GM21367 (cell line): ENCODE data around the gene BABAM2.

ENCODE experiments used
- ATAC-seq: cut with Tn5 transposase; IDR thresholded peaks from one replicate; pipeline ENCODE4 v1.9.1; 2021; ENCODE audit not compliant: unreplicated experiment

BABAM2 gene

GRCh38 chr2:28270456-28271152, 380.1 kb downstream of the BABAM2 start:
- ATAC-seq, result no peak

DNA sequence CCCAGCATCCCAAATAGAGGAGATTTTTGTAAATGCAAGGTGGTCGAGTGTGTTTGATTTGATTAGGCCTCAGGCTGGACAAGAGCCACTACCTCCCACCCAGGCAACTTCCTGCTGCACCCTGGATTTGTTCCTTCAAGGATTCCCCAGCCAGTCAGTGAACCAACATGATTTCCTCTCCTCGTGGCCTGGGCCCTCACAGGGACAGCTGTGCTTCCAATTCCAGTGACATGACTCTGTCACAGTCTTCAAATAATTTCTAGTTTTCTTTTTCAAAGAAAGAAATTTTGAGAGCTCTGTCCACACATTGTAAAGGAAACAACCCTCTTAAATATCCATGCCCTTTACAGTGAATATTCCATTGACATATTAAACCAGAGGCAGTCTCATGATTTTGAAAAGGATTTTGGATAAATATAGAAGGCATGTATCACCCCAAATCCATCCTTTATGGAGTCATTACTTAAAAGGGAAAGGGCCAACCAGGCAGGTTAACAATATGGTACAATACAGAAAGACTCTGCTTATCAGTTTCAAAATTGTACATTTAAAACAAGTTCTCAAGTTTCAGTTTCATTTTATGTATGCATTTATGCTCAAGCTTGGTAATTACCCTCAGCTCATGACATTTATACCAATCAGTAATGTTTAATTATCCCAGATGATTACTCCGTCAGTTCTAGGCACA, 380.8 kb downstream of the BABAM2 start:
- ATAC-seq, result no peak

- ATAC-seq, result no peak
Observed at GRCh38 chr2:28271919-28272250, 381.4 kb downstream of the BABAM2 start.

DNA sequence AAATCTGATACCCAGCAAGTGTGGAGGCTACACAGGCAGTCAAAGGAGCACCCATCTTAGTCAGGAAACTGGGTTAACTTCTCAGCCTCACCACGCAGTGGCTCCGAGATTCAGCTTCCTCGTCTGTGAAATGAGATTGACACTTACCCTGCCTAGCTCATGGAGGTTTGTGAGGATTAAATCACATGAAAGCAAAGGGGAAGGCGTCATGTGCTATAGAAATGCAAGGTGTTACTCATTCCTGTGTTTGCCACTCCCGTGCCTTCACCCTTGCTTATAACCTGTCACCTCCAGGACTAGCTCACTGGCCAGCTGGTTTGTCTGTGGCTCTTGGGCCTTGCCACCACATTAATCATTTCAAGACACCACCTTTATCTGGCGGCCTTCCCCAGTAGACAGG, 383.2 kb downstream of the BABAM2 start:
- ATAC-seq, result no peak

DNA sequence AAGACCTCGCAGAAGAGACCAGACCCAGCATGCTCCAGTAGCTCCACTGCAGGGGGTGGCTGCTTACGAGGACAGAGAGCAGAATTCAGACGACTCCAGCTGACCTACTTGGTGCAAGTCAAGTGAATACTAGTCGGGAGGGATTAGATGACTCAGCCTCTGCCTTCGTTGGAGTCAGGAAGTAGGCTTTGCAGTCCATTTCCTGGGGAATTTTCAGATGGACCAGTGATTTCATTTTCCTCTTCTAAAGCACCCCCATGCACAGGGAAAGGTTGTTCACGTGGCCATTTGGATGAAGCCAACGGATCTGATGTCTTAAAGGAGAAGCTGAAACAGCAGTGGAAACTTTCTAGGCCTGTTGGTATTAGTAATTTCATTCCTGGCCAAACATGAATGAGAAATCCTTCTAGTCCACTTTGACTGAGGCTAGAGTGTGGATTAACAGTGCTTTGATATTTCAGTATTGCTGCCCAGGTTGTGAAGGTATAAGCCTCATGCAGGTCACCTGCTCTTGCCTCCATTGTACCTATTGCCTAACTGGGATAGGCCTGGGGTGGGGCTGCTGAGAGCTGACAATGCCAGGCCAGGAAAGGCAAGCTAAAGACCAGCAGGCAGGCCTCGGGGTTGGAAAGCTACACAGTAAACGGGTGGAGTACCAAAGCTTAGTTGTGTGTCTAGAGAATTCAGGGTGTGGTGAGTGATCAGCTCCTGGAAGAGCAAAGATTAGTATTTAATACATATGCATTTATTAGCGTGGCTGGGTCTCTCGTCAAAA, 384.6 kb downstream of the BABAM2 start:
- no peak for ATAC-seq

DNA sequence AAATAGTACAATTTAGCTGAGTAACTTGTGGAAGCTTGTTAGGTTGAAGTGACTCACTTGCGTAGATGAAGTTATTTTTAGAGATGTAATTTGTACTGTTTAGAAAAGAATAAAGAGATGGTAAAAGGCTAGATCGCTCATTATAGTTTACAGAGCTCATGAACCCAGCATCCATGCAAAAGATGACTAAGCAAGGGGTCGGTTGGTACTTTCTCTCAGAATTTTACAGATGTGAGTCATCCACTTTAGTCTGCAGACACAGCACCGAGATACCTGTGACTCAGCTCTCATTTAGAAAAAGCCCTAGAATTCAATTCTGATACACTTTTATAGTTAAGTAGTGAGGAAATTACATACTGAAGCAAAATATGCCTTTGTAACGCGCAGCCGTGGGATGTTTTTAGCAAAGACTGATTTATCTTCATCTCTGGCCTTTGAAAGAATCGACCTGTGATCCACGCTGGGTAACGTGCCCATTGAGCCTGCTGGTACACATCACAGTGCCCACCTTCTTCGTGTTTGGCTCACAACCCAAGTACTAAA, 385.6 kb downstream of the BABAM2 start:
- no peak for ATAC-seq

- no peak for ATAC-seq
Observed at GRCh38 chr2:28276807-28277206, 386.3 kb downstream of the BABAM2 start.

- ATAC-seq, result no peak
Observed at GRCh38 chr2:28277466-28277865, 386.9 kb downstream of the BABAM2 start.

- ATAC-seq, result no peak
Observed at GRCh38 chr2:28279371-28279770, 388.8 kb downstream of the BABAM2 start.

- no peak for ATAC-seq
Observed at GRCh38 chr2:28280619-28281018, 390.1 kb downstream of the BABAM2 start.

DNA sequence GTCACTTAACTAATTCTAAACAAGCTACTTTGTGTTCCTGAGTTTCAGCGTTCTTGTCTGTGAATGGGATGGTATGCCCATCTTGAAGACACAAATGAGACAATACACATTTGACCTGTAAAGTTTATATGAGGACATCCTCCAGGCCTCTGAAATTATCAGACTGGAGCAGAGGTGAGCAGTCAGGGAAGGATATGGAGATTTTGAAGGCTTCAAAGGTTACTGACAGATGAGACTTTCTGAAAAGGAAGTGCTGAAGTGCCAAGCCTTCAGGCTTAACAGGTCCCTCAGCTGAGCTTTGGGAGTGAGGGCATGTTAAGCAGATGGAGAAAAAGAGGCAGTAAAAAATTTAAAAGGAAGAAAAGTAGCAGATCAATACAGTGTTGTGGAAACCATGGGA, 391.2 kb downstream of the BABAM2 start:
- no peak for ATAC-seq

DNA sequence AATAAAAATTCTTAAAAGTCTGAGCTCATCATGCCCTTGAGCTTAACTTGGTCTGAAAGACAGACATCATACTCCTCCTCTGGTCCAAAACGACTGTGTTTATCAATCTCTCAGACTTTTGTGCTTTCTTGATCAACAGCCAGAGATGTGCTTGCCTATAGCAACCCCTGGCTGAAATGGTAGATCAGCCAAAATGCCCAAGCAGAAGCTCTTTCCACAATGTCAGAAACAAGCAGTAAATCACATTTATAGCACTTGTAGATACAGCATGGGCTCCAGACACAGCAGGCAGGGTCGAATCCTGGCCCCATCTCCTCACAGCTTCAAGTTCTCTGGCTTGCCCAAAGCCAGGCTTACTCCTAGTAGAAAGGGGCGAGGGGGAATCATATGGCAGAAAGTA, 391.7 kb downstream of the BABAM2 start:
- no peak for ATAC-seq

GRCh38 chr2:28282861-28283646, 392.5 kb downstream of the BABAM2 start:
- ATAC-seq, result no peak

DNA sequence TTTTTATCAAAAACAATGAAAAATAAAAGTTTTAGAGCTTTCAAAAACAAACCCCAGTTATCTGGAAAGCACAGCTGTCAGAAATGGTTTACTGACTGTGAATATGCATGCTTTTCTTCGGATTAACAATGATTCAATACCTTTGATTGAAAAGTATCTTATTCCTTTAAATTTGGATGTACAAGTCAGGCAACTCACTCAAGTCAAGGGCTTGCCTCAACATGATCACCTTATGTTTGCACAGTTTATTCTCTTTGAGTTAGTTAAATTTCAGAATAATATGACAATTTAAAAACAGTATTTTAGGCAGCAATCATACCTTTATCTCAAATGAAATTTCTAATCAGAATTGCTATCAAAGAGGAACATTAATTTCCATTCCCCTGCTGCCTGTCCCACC, 393.3 kb downstream of the BABAM2 start:
- ATAC-seq, result no peak

DNA sequence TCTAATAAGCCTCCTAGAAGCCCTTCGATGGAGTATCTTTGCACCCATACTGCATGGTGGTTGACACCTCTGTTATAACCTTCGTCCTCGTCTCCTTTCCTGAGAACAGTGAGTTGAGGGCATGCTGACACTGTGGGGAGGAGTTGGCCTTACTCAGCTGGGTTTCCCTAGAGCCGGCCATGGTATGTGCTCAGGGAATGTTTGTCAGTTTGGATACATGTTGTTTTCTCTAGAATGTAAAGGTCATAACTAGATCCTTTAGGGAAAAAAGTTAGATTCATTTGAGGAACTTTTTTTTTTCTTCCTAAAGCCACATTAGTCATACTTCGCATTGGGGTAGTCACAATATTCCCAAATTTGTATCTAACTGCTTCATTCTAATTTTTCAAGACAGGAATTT, 396.1 kb downstream of the BABAM2 start:
- no peak for ATAC-seq

DNA sequence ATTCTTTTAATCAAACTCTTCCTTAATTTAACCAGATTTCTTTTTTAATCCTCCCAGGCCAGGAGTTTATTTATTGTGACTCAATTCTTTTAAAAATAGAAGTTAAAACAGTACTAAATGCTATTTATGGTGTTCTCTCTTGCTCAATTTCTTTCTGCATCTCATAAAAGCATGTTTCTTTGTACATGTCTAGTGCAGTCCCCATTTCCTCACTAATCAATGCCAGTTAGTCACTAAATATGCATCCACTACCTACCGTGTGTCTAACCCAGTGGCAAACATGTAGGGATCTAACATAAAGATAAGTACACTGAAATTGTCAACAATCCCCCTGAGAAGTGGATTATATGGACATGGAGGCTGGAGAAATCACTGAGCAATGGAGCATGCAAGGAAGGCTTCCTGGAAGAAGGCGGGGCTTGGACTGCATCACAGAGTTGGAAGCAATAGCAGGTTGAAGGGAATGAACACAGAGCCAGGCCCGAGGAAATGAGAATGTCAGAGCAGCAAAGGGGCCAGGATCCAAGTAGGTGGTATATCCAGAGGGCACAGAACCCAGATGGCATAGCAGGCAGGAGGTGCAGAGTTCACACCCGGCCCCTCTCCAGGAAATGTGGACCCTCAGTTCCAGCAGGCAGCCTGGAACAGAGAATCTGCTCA, 396.9 kb downstream of the BABAM2 start:
- no peak for ATAC-seq

GRCh38 chr2:28288620-28289019, 398.1 kb downstream of the BABAM2 start:
- no peak for ATAC-seq

DNA sequence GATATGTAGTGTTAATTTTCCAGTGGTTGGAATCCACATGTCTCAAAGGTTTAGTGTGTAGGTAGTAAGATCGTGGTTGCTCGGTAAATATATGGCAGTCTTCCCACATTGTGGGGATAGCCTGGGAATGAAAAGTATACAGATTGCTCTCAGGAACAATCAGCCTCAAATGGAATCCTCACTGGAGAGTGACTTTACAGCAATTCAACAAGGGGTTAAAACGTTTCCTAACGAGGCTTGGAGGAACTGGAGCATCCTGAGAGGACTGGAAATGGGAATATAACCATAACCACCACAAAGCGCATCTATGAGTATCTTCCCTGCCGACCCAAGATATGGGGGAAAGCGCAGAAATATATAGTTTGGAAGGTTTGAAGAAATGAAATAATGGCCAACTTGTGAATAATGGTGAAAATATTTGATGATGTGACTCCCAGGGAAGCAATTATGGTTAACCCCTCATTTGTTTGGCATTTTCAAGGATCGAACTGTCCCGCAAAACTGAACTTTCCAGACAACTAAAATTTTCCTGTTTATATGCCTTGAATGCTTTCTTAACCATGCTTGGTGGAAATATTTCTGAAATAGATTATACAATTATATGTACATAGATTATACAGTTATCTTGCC, 401.4 kb downstream of the BABAM2 start:
- no peak for ATAC-seq

DNA sequence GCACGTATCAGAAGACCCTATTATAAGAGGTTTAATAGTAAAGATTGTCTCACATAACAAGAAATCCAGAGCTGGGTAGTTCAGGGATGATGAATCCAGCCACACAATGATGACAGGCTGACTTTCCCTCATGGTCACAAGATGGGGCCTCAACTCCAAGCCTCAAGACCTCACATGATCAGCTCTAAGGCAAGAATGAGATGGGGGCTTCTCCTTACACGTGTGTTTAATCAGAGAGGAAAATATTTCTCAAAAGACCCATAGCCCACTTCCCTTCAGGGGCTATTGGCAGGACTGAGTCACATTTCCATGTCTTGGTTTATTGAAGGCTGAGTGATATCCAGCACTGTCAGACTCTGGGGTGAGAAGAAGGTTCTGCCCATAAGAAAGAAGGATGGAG, 402.0 kb downstream of the BABAM2 start:
- ATAC-seq, result no peak

- ATAC-seq, result no peak
Observed at GRCh38 chr2:28293416-28293815, 402.9 kb downstream of the BABAM2 start.
